ENCODE measurements around the gene FMNL2.
"Not testable (repeated sequence)": the region's sequence is repeated elsewhere in the genome, so short reads cannot be mapped to it uniquely, and the experiment has no call there.

The FMNL2 gene

DNA sequence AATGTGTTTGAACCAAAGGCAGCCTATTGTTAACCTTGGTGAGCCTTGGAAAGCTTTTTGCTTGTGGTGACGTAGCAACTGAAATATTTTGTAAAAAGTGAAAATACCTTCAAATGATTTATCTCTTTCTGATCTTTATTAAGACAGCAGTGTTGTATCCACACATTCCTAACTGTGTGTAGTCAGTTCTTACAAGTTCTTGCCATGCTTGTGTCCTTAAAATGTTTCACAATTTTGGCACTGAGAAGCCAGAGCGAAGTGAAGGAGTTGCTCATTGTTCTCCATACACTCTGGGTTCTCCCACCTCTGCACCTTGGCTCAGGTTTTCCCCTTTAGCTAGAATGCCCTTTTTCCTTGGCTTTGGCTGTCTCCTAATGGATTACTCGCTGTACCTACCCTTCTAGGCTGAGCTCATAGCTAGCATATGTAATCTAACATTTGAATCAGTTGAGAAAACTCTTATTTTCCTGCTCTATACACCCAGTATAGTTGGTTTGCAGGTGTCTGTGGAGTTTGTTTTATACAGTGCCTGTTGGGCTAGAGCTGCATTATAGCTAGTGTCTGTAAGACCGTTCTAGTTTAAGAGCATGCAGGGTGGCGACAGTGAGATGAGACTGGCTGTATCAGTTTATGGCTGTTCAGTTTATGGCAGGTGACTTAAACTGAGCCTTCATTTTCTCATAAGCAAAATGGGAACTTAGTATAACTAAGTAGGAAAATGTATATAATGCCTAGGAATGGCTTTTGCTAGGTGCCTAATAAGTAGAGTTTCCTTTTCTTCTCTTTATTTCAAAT, 45.5 kb downstream of the FMNL2 start:
- no peaks in the 10 kb centered on the region for H3K27me3 ChIP-seq (ENCODE audit: insufficient read depth, low read depth, severe bottlenecking)
- DNase-seq, result no peak
- TF ChIP-seq CTCF (IDR thresholded peaks at IDR 0.05; ENCODE audit: low read depth, low read length), result no peak
- no peaks in the 10 kb centered on the region for H3K9me3 ChIP-seq (ENCODE audit: severe bottlenecking)
- H3K27ac ChIP-seq, result no peak overlapping the region
- no peaks in the 10 kb centered on the region for H3K36me3 ChIP-seq
- no peak overlapping the region for H3K4me3 ChIP-seq (ENCODE audit: low read depth, low read length)

GRCh38 chr2:152383702-152384101, 48.7 kb downstream of the FMNL2 start:
- Histone ChIP-seq H3K4me3 (ENCODE audit: low read depth, low read length) (no peak overlapping the region), H3K36me3 (no peaks in the 10 kb centered on the region), H3K9me3 (ENCODE audit: severe bottlenecking) (no peaks in the 10 kb centered on the region), H3K27ac (no peak overlapping the region), H3K27me3 (ENCODE audit: insufficient read depth, low read depth, severe bottlenecking) (no peaks in the 10 kb centered on the region)
- no peak for DNase-seq
- TF ChIP-seq CTCF (IDR thresholded peaks at IDR 0.05; ENCODE audit: low read depth, low read length), result no peak

DNA sequence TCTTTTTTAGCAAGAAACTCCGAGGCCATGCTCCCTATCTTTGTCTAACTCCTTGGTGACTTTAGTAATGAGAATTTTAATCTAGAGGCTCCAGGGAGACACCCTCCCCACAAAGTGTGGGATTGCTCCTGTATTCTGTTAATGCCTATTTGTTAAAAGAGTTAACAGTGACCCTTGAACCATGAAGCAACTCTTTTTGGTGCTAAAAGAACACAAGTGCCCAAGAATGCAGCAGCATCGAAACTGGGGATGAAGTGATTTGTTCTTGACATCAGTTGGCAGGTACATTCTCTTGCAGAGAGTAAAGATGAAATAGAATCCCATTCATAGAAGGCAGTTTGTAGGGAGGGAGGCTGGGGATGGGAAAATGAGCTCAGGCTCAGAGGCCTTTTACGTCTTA, 50.0 kb downstream of the FMNL2 start:
- TF ChIP-seq CTCF (IDR thresholded peaks at IDR 0.05; ENCODE audit: low read depth, low read length), result no peak
- Histone ChIP-seq H3K4me3 (ENCODE audit: low read depth, low read length) (no peak overlapping the region), H3K27ac (no peak overlapping the region), H3K9me3 (ENCODE audit: severe bottlenecking) (no peaks in the 10 kb centered on the region), H3K36me3 (no peaks in the 10 kb centered on the region), H3K27me3 (ENCODE audit: insufficient read depth, low read depth, severe bottlenecking) (no peaks in the 10 kb centered on the region)
- DNase-seq, result no peak

- no peak overlapping the region for H3K4me3 ChIP-seq (ENCODE audit: low read depth, low read length)
- no peaks in the 10 kb centered on the region for H3K9me3 ChIP-seq (ENCODE audit: severe bottlenecking)
- no peak overlapping the region for H3K27ac ChIP-seq
- no peaks in the 10 kb centered on the region for H3K27me3 ChIP-seq (ENCODE audit: insufficient read depth, low read depth, severe bottlenecking)
- peak; percentile 9 for DNase-seq
- TF ChIP-seq CTCF (IDR thresholded peaks at IDR 0.05; ENCODE audit: low read depth, low read length), result no peak
- H3K36me3 ChIP-seq, result no peaks in the 10 kb centered on the region
These were observed 50.7 kb downstream of the FMNL2 start for GRCh38 chr2:152385650-152386049.

DNA sequence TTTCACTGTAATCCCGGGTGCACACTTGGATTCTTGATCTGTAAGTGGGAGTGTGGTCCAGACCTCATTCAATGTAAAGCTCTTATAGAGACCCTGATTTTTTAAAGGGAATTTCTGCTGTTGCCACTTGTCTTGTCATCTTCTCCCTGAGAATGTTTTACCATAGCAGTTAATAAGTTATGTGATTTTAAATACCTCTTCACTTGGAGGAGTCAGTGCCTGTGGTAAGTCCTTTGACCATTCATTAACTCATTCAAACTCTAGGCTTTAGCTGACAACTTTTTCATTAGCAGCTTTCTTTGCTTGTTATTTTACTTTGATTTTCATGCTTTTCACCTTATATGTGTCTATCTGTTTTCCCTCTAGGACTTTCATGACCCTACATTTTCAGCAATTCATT, 51.3 kb downstream of the FMNL2 start:
- Histone ChIP-seq H3K27me3 (ENCODE audit: insufficient read depth, low read depth, severe bottlenecking) (no peaks in the 10 kb centered on the region), H3K4me3 (ENCODE audit: low read depth, low read length) (no peak overlapping the region), H3K36me3 (no peaks in the 10 kb centered on the region), H3K27ac (no peak overlapping the region), H3K9me3 (ENCODE audit: severe bottlenecking) (no peaks in the 10 kb centered on the region)
- TF ChIP-seq CTCF (IDR thresholded peaks at IDR 0.05; ENCODE audit: low read depth, low read length), result no peak
- no peak for DNase-seq

DNA sequence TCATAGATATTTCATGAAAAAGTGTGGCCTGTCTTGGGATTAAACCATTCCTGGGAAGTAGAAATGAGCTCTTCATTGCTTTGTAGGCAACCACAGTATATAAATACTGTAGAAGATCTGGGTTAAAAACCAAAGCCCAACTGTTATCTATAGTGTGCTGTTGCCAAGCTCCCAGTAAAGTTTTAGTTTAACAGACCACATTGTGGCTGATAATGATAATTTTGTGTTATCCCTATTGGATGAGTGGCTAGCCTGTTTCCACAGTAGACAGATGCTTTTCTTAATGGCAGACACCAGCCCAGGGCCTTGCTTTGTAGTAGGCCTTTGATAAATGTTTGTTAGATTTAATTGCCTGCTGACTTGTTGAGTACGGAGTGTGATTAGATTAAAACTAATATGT, 52.1 kb downstream of the FMNL2 start:
- H3K4me3 ChIP-seq (ENCODE audit: low read depth, low read length), result no peak overlapping the region
- TF ChIP-seq CTCF (IDR thresholded peaks at IDR 0.05; ENCODE audit: low read depth, low read length), result no peak
- H3K9me3 ChIP-seq (ENCODE audit: severe bottlenecking), result no peaks in the 10 kb centered on the region
- no peak for DNase-seq
- no peaks in the 10 kb centered on the region for H3K27me3 ChIP-seq (ENCODE audit: insufficient read depth, low read depth, severe bottlenecking)
- H3K36me3 ChIP-seq, result no peaks in the 10 kb centered on the region
- no peak overlapping the region for H3K27ac ChIP-seq

- not testable (repeated sequence) for H3K27me3 ChIP-seq (ENCODE audit: insufficient read depth, low read depth, severe bottlenecking); DNase-seq; H3K36me3 ChIP-seq; H3K27ac ChIP-seq; H3K4me3 ChIP-seq (ENCODE audit: low read depth, low read length); H3K9me3 ChIP-seq (ENCODE audit: severe bottlenecking)
These were observed 53.3 kb downstream of the FMNL2 start for GRCh38 chr2:152388269-152388668.
